ENCODE measurements around the gene CARMIL1.
"Not testable (repeated sequence)": the region's sequence is repeated elsewhere in the genome, so short reads cannot be mapped to it uniquely, and the experiment has no call there.

The CARMIL1 gene

DNA sequence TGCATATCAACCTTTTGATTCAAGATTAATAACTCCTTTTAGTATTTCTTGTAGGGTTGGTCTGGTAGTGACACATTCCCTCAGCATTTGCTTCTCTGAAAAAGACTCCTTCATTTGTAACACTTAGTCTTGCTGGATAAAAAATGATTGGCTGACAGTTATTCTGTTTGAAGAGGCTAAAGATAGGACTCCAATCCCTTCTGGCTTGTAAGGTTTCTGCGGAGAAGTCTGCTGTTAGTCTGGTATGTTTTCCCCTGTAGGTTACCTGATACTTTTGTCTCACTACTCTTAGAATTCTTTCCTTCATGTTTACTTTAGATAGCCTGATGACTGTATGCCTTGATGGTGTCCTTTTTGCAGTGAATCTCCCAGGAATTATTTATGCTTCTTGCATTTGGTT, 96.0 kb downstream of the CARMIL1 start:
- no peak for DNase-seq

DNA sequence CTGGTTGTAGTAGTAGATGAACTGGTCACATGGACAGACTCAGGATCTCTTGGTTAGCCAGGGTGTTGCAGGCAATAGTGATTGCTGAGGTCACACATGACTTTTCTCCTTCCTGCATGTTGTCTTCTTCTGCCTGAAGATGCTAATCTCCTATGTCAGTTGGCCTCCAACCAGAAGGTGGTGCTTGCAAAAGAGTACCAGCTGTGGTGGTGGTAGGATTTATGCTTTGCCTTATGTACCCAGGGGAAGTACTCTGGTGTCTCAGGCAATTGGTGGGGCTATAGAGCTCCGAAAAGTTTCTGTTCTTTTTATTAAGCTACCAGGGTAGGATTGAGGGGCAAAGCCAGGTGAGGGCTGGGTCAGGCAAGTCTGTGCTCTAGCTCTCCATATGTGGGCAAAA, 98.5 kb downstream of the CARMIL1 start:
- no peak for DNase-seq

GRCh38 chr6:25381077-25381476, 101.9 kb downstream of the CARMIL1 start:
- DNase-seq = no peak

DNA sequence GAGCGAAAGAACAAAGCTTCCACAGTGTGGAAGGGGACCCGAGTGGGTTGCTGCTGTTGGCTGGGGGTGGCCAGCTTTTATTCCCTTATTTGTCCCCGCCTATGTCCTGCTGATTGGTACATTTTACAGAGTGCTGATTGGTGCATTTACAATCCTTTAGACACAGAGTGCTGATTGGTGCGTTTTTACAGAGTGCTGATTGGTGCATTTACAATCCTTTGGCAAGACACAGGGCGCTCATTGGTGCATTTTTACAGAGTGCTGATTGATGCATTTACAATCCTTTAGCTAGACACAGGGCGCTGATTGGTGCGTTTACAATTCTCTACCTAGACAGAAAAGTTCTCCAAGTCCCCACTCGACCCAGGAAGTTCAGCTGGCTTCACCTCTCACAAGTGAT, 103.3 kb downstream of the CARMIL1 start:
- not testable (repeated sequence) for DNase-seq

DNA sequence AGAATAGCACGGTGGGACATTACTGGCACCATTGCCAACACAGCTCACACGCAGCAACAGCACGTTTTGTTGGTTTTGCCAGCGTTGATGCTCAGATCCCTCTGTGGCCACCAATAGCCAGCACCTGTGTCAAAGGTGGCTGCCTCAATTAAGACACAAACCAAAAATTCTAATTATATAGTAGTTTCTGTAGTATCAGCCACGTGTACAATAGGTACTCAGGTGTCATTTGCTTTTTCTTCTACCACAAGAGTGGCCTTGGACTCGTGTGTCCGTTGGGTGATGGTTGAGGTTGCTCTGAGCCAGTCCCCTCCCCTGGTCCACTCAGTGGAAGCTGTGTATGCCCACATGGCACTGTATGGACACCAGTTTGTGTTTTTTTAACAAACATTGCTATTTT, 105.1 kb downstream of the CARMIL1 start:
- no peak for DNase-seq

- no peak for DNase-seq
Measured at GRCh38 chr6:25384967-25385366, 105.8 kb downstream of the CARMIL1 start.

DNA sequence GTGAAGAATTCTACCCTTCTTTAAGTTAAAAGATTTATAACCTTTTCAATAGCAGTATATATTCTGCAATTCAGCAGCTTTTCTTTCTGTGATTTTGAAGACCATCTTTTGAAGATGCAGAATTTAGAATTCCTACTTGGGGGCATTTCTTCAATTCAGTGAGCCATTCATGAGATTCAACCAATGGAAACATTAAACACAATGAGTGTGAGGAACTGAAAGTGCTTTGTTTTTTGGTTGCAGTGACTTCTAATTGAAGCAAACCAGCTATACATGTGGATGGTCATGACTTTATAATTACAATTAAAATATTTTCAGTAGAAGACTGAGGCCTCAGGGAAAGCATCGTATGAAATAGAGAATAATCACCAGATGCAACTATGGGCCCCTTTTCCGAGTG, 108.3 kb downstream of the CARMIL1 start:
- DNase-seq = no peak

GRCh38 chr6:25387911-25388310, 108.7 kb downstream of the CARMIL1 start:
- DNase-seq = no peak

DNA sequence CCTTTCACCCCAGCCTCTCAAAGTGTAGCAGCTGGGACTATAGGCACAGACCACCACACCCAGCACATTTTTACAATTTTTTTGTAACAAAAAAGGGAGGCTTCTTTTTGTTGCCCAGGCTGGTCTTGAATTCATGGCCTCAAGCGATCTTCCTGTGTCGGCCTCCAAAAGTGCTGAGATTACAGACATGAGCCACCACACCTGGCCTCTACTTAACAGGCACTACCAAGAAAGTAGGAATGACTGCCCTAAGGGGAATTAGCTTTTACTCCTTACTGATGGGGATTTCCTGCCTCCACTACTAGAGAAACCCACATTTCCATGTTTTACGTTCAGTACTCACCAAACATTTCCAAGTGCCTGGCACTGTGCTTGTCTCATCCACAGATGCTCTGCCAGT, 109.6 kb downstream of the CARMIL1 start:
- no peak for DNase-seq

DNA sequence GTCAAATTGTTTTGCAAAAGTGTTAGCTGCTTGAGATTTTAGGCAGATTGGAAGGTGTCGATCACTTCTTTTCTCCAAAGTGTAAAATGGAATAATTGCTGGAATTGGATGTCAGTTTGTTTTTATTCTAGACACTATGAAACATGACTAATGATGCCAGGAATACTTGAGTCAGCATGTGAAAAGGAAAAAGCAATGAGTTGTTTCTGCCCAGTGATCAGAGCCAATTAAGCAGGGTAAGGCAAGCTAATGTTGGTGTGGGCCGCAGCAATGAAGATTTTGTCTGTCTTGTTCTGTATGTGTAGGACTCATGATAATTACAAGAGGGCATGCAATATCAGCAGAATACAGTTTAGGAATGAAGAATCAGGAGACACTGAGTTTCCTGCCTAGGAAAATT, 110.3 kb downstream of the CARMIL1 start:
- no peak for DNase-seq

DNA sequence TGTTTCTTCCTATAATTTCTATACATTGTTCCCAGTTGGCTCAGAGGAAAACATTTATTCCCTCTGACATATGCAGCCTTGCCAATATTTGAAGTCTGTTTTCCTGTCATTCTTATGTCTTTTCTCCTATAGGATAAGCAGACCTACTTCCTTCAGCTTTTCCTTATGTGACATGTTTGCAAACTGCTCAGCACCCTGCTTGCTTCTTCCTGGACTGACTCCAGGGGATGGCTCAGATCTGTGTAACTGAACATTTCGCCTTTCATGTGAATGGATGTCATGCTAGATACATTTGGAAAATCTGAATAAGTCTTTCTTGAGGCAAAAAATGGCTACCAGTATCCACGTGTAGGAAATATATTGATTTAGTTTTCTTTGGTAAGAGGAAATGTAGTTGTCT, 113.2 kb downstream of the CARMIL1 start:
- DNase-seq = no peak

DNA sequence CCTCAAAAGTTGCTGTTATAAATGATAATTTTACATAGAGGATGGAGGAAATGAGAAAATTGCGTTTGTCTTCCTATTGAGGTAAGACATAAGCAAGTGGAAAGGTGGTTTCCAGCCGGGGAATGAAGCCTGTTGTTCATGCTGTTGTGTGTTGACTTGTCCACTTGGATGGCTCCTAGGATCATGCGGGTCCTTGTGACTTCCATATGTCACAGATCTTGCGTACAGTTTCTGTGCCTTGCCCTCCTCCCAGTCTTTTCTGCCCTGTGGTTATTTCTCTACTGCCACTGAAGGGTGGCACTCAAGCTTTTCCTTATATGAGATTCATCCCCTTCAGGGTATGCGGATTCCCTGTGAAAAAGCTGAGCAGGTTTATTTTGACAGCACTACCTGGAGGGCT, 116.6 kb downstream of the CARMIL1 start:
- no peak for DNase-seq

- no peak for DNase-seq
Measured at GRCh38 chr6:25397406-25397805, 118.2 kb downstream of the CARMIL1 start.

DNA sequence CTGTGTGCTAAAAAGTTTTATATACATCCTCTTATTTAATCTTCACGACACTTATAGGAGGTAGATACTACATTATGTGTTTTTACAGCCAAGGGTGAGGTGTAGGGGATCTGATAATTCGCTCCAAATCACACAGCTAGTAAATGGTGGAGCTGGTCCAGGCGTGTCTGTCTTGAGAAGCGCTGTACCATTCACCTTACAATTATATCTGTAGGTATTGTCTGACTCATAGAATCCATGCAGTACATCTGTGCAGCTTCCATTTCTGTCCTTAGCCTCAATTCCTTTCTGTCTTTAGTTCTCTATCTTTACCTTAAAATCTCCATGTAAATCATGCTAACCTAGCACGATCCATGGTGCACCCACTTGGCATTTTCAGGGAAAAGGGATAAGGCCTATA, 120.7 kb downstream of the CARMIL1 start:
- no peak for DNase-seq

DNA sequence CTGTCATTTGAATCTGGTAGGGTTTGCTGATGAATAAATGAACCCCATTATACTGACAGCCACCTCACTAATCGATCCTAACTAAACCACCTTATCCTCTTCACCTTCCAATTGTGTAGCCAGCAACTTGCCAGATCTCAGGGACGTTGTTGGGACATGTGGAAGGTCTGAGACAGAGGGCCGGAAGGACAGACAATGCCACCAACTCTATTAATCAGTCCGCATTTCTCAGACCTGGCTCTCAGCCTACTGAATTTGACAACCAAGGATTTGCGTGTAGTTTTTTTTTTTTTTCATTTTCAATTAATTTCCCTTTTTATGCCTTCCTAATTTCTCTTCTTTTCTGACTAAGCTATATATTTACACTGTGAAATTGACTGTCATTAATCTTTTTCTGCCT, 122.5 kb downstream of the CARMIL1 start:
- DNase-seq = no peak

DNA sequence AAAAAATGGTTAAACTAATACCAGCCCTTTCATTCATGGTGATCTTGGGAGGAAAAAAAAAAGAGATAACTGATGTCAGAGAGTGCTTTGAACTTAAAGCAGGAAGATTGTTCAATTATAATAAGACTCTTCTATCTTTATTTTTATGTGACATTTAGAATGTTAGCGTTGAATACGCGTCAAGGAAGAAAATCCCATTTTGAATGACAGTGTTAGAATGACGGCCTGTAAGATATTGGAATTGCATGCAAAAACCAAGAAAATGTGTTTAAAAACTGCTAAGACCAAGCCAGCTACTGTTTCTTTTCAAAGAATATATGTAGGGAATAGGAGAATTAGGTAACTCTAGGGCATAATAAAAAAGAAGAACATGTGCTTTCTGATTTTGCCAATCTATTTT, 123.0 kb downstream of the CARMIL1 start:
- DNase-seq = no peak

DNA sequence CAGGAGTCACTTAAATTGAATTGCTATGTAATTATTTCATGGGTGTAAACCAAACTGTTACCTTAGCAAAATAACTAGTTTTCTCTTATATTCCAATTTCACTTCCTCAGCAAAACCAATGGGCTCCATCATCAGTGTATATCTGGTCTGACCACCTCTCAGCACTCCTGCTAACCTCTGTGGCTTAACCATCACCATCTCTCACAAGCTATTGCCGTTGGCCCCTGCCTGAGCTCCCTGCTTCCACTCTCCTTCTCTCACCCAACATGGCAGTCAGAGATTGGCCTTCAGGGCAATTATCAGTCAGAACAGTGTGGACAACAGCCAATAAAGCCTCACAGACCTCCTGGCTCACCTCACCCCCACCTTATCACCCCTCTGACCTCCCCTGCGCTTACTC, 124.0 kb downstream of the CARMIL1 start:
- no peak for DNase-seq

DNA sequence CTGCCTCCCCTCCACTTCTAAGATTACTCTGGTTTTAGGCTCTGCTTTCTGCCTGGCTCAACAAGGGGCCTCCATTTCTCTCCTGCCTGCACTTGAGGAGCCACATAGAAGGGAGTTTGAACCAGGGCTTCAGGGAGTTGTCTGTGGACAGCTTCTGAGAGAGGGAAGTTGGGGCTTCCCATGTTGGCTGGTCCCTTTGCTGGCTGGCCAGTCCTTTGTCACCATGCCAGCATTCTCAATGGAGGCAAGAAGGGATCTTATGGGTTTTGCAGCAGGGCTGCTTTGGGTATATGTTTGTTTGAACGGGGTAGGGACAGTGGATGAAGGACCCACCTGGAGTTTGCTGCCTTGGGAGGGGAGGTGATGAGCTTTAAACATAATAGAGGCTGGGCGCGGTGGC, 124.9 kb downstream of the CARMIL1 start:
- no peak for DNase-seq

GRCh38 chr6:25404693-25405169, 125.6 kb downstream of the CARMIL1 start:
- no peak for DNase-seq

- DNase-seq = no peak
Measured at GRCh38 chr6:25405442-25405841, 126.3 kb downstream of the CARMIL1 start.

- DNase-seq = no peak
Measured at GRCh38 chr6:25407431-25407830, 128.3 kb downstream of the CARMIL1 start.

DNA sequence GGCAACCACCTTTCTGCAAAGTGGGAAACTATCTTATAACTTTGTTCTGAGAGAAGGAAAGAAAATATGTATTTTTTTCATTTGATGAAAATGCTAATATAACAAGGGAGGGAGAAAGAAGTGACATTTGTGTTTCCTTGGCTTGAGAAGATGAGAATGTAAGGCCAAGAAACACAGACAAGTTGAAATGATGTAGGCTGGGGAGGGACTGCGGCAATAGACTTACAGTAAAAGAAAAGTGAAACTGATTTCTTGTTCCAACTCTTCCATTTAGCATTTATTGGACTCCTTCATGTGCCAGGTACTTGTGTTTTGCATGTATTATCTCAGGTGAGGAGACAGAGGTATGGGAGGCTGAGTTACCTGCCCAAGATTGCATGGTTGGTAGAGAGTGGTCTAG, 130.9 kb downstream of the CARMIL1 start:
- DNase-seq = no peak

GRCh38 chr6:25411316-25411950, 132.3 kb downstream of the CARMIL1 start:
- no peak for DNase-seq

GRCh38 chr6:25413207-25413905, 134.2 kb downstream of the CARMIL1 start:
- no peak for DNase-seq

GRCh38 chr6:25414168-25414567, 135.0 kb downstream of the CARMIL1 start:
- DNase-seq = no peak

Measured in cortex of kidney (tissue), 1 donor.